GM21723 (cell line): ENCODE measurements around the gene GABBR2.

Experiments
- ATAC-seq: cut with Tn5 transposase; IDR thresholded peaks from one replicate; pipeline ENCODE4 v1.9.1; 2021; ENCODE audit warnings: mild to moderate bottlenecking, moderate library complexity; ENCODE audit not compliant: unreplicated experiment

GABBR2 gene

DNA sequence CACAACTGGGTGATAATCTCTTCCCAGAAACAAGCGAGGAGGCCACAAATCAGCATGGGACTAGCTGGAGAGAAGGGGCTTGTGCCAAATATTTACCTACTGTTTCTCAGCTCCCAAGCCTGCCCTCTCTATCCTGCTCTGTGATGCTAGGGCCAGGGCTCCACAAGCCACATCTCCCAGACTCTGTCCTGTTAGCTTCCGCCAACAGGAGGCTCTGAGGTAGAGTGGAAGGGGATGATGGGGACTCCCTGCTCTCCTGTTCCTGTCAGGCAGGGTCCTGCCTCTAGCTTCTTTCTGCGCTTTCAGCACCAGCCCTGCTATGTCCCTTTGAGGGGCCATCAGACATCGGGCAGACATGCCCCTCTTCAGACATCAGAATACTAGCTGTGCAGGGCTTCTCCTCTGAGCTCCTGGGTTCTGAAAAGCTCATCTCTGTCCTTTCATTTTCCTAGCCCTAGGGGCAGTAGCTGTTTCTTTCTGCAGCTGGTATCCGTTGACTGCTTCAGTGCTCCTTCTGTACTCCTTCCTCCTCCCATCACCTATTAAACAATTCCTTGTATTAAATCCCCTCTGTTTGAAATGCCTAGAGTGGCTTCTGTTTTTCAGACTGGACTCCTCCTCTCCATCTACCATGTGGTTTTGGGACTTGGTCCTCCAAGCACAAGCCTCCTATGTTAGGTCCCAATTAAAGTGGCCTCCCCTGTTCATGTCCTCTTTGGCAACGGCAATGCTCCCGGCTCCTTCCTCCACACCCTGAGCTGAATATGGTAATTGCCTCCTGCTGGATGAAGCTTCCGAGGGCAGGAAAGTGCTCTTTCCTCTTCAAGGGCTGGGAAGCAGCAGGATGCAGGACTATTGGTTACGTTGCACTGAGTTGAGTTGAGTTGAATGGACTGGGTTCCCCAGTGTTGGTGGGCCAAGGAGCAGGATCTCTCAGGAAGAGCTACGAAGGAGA lies 292.2 kb downstream of the GABBR2 start:
- ATAC-seq: no peak

DNA sequence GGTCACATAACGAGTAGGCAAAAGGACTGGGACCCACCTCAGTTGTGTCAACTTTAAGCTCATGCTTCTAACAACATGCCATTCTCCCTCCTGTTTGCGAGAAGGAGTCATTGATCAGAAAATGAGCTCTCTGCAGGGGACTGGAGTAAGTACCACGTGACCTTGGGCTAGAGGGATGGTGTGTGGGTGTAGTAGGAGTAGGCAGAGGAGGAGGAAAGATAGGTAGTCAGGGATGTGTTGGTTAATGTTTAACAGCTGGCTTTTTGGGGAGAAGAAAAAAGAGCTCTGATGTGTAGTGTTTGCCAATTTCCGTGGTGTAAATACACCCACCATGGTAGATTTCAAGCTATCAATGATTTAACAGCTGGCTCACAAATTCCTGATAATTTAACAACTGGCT lies 293.0 kb downstream of the GABBR2 start:
- ATAC-seq: no peak

DNA sequence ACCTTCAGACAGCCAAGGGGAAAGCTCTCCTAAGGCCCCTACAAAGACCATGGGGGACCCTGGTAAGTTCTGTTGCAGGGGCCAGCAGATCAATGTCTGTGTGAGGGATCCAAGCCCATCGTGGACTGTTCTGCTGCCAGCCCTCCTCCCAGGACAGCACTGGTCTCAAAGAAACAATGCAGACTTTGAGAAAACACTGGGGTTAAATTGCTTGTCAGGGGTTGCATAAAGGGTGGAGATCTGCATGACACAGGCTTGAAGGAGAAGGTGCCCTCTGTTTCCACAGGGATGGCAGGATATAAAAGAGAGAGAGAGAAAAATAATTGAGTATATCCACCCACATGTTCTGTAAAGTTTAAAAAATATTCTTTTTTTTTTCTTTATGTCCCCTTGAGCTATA lies 295.7 kb downstream of the GABBR2 start:
- ATAC-seq: no peak

- ATAC-seq: no peak
These were observed 296.5 kb downstream of the GABBR2 start for GRCh38 chr9:98412101-98412842.

GRCh38 chr9:98410185-98410697 lies 298.5 kb downstream of the GABBR2 start:
- no peak for ATAC-seq

DNA sequence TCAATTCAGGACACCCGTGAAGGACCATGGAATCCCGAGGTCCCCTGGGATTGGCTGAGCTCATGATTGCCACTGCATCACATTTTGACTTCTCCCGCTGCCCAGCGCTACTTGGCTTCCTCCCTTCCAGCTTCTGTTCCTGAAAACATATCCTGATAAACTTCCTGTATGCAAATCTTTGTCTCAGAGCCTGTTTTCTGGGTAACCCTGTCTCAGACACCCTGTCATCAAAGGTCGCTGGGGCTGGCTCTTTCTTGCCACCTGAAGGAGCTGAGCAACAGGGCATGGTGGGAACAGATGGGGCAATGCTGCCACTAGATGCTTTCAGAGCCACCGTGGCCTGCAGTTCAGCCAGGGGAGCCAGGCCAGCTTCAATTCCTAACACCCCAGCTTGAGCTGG lies 299.0 kb downstream of the GABBR2 start:
- ATAC-seq: no peak

DNA sequence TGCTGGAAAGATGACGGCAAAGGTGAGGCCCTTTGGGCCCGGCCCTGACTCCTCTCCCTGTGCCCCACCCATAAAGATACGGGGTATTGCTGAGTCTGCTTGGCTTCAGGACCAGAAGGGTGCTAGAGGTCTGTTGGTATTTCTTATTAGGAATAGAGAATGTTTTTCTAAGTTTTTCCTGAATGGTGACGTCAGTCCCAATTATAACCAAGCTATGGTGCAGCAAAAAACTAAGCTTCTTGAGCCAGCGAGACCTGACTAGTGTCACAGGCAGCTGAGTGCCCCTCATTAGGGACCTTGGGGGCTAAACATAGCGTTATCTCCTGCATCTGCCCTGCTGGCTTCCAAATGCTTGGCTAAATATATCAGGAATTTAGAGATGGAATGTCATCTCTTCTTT lies 302.3 kb downstream of the GABBR2 start:
- no peak for ATAC-seq

DNA sequence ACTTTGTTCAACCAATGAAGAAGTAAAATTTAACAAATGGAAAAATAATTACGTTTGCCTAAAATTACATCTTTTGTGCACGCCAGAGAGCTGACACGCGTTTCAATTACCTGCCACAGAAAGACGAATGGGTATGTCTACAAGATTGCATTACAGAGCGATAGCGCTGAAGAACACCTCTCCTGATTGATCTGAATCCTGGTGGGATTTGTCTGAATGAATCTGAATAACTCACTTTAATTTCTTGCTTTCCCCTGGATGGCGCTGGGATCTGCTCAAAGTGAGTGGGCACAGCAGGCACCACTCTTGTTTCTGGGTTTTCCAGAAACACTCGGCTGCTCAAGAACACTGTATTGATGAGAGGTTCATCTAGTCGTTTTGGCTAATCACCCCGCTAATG lies 304.5 kb downstream of the GABBR2 start:
- ATAC-seq: no peak

DNA sequence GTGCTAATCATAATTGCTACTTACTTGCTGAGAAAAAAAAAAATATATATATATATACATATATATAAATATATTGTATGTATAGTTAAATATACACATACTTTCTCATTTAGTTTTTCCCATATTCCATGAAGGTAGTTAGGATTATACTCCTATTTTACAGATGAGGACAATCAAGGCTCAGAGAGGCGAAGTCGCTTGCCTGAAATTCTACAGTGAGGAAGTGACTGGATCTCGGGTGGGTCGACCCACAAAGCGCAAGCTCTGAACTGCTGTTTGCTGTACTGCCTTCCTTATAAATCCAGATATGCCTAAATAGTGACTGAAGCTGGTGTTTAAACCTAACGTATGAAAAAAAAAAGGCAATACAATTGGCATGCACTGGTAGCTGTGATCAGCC lies 305.0 kb downstream of the GABBR2 start:
- no peak for ATAC-seq

- no peak for ATAC-seq
These were observed 306.5 kb downstream of the GABBR2 start for GRCh38 chr9:98402019-98402840.

GRCh38 chr9:98401140-98402018 lies 307.4 kb downstream of the GABBR2 start:
- no peak for ATAC-seq

GRCh38 chr9:98399950-98400683 lies 308.6 kb downstream of the GABBR2 start:
- no peak for ATAC-seq

- ATAC-seq: no peak
These were observed 312.1 kb downstream of the GABBR2 start for GRCh38 chr9:98396656-98397055.

DNA sequence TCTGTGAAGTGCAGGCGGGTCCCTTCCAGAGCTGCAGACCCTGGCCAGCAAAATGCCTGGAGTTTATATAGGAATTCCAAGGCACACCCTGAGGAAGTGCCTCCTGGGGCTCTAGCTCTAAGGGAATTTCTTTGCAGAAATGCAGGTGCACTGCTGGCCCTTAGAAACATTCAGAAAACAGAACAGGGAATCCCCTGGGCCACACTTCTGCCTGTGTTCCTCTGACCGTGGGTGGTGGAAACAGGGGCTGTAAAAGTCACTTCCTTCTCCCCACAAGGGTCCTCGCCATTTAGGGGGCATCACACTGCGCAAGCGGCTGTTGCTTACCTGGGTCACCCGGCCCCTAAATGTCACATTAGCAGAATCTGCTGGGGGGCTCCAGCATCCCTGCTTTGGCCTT lies 312.5 kb downstream of the GABBR2 start:
- no peak for ATAC-seq

DNA sequence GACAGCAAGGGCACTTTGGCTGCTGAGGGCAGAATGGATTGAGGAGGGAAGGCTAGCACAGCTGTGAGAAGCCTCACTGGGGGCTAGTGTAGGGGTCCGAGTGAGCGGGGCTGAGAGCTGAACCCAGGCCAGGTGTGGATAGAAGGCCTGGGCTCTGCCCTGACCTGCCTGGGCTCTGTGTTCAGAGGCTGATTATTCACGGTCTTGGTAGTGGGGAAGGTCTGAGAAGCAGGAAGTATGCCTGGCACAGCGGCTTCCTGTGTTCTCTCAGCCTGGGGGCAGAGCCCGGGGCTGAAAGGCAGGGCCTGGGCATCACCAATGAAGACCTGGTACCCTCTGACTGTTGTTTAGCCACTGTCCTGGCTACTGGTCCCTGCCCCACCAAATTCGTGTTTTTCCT lies 316.9 kb downstream of the GABBR2 start:
- ATAC-seq: no peak

- no peak for ATAC-seq
These were observed 317.3 kb downstream of the GABBR2 start for GRCh38 chr9:98391406-98391805.

DNA sequence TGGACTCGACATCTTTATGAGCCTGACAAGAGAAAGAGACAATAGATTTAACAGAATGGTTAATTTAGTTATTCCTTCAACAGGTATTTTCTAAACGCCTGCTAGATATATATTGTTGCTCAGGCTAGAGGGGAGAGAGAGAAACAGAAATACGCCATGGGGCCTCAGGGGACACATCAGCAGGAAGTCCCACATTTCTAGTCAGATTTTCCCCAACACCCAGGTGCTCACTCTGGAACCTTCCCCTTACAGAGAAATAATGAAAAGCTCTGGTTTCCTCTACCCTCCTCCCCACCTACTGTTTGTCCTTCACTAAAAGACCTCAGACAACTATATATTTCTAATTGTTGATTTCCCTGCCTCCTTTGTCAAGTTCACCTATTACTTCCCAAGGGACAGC lies 323.0 kb downstream of the GABBR2 start:
- no peak for ATAC-seq

GRCh38 chr9:98383758-98384157 lies 325.0 kb downstream of the GABBR2 start:
- ATAC-seq: no peak
